ENCODE results near the gene LY86.

The LY86 gene

GRCh38 chr6:6570929-6571671, 17.4 kb upstream of the LY86 start:
- DNase-seq = no peak

- no peak for DNase-seq
Observed at GRCh38 chr6:6575143-6575542, 13.4 kb upstream of the LY86 start.

DNA sequence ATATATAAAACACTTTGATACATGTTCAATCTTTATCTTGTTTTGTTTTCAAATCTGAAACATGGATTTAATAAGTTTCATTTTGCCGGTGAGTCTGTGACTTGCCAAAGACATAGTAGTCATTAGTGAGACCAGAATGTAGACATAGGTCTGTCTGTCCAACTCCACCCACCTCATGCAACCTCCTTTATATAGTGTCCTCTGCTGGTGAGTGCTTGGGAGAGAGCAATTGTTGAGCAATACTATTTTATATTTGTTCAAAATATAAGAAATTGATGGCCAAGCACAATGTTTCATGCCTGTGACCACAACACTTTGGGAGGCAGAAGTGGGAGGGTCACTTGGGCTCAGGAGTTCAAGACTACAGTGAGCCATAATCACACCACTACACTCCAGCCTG, 10.8 kb upstream of the LY86 start:
- no peak for DNase-seq

DNA sequence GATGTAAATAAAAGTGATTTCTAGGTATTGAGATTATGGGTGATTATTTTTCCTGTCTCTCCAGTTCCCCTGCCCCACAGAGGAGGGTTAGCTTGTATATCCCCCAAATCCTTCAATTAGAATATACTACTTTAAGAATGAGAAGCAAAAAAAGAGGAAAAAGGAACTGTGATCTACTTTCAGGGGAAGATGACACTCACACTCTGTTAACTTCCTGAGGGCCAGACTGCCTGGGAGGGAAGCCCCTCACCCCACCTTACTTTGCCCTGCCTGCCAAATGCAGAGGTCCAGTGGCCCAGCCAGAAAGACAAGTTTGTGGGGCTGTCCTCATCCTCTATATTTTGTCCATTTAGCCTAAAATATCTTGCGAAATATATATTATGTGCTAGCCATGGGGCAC, 9.2 kb upstream of the LY86 start:
- DNase-seq = no peak

GRCh38 chr6:6580225-6580856, 8.2 kb upstream of the LY86 start:
- no peak for DNase-seq

DNA sequence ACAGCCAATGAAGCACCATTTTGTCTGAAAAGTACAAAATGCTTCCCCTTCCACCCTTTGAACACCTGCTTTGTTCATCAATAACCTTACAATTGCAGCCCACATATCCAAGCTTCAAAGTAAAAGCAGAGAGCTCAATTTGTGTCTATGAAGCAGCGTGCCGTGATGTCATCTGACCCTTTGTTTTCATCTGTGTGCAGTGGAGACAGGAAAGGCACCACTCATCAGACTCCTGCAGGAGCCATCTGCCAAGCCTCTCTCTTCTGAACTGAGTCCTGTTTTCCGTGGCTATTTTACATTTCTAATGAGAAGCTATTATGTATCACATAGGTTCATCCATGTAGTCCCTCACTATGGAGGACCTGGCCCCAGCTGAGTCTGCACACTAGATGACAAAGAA, 7.5 kb upstream of the LY86 start:
- no peak for DNase-seq

GRCh38 chr6:6582131-6582530, 6.4 kb upstream of the LY86 start:
- no peak for DNase-seq

DNA sequence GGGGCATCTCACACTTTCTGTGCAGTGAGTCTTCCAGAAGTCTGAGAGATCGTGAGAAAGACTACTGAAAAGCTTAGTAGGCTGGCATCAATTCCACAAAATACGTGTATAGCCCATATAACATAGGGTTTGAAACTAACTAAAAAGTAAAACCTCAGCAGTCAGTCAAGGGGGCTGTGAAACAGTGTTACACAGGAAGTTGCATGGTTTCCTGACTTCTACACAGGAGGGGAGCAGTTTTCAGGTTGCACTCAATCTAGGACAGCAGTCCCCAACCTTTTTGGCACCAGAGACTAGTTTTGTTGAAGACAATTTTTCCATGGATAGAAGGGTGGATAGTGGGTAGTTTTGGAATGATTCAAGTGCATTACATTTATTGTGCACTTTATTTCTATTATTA, 4.7 kb upstream of the LY86 start:
- no peak for DNase-seq

DNA sequence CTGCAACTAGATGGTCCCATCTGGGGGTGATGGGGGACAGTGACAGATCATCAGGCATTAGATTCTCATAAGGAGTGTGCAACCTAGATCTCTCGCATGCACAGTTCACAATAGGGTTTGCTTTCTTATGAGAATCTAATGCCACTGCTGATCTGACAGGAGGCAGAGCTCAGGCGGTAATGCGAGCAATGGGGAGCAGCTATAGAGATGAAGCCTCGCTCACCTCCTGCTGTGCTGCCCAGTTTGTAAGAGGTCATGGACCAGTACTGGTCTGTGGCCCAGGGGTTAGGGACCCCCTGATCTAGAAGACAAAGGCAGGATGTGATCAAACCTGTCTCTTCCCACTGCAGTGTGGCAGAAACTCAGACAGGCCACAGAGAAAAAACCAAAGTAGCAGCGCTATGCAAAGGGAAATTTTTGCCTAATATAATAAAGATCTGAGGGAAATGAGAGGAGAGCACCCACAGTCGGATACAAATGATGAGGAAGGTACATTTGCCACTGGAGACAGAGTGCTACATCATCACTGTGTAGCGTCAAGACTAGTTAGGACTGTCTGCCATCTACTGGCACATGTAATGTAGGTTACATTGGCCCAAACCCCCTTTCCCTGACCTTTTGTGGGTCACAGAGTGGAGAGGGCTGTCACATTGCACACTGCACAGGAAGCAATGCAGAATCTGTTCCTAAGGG, 4.1 kb upstream of the LY86 start:
- no peak for DNase-seq

GRCh38 chr6:6585003-6585311, 3.6 kb upstream of the LY86 start:
- DNase-seq = no peak

DNA sequence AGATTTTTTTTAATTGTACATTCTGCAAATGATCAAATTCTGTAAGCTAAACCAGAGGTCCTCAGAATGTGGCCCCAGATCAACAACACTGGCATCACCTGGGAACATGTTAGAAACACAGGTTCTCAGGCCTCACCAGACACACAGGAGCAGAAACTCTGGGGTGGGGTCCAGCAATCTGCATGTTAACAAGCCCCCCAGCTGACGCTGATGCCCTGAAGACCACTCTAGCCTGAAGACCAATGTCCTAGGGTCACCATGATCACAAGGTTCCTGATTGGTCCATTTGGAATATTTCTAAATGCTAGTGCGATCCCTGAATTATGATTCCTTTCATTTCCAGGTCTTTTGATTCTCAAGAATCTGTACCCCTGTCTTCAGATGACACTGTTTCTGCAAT, 2.4 kb upstream of the LY86 start:
- no peak for DNase-seq

- no peak for DNase-seq
Observed at GRCh38 chr6:6586671-6587526, 1.6 kb upstream of the LY86 start.

GRCh38 chr6:6587696-6588063, 840 bp upstream of the LY86 start:
- no peak for DNase-seq

- DNase-seq = no peak
Observed at GRCh38 chr6:6588924-6589709, 597 bp downstream of the LY86 start.

- DNase-seq = no peak
Observed at GRCh38 chr6:6590530-6590929, 2.0 kb downstream of the LY86 start.

GRCh38 chr6:6591778-6592465, 3.4 kb downstream of the LY86 start:
- DNase-seq = no peak

GRCh38 chr6:6592826-6593475, 4.4 kb downstream of the LY86 start:
- DNase-seq = no peak

GRCh38 chr6:6593867-6594468, 5.4 kb downstream of the LY86 start:
- no peak for DNase-seq

- DNase-seq = no peak
Observed at GRCh38 chr6:6595025-6595424, 6.5 kb downstream of the LY86 start.

DNA sequence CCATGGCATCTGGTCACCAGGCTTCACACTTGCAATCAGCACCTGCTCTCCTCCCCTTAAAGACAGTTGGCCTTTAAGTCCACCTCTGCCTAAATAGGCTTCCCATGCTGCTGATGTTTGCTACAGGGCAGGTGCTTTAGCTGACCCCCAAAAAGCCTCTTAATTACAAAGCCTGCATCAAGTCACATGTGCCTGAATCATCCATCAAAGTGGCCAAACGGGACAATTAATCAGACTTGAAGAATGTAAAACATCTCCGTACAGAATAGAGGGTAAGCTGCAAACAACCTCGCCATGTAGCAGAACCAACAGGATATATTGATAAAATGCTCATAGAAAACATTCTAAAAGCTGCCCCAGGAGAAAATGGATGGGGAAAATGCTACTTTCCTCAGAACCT, 7.4 kb downstream of the LY86 start:
- DNase-seq = no peak

Data from EL (cell line).